GM12878 (cell line): Measurements from ENCODE around the gene DPP6. TPM values are rescaled to one million over a fixed set of nuclear protein-coding genes. Genes with fewer than 3 reads are reported as not detected.

ENCODE experiments used
- ATAC-seq: fragments of 200-7000 bp; cut with Tn5 transposase; 3 replicates; pipeline ENCODE4 v1.9.1; 2020; ENCODE audit warnings: mild to moderate bottlenecking, moderate library complexity
- BruUV-seq: library from RNA; stranded (reverse); fragments of 400-500 nt; replicated peaks from 2 replicates; lab custom pipeline; 2021; lab: Mats Ljungman, UMichigan
- CTCF ChIA-PET: fragments of 300-600 bp; sonication (Branson Sonifier 250); formaldehyde crosslinking; extraction: SDS; loops from one replicate; lab custom pipeline; 2021; ENCODE audit warnings: inconsistent platforms; lab: Yijun Ruan, JAX
- POLR2A ChIA-PET: fragments of 350-600 bp; formaldehyde crosslinking; extraction: SDS; loops from one replicate; lab custom pipeline; 2021; ENCODE audit warnings: inconsistent platforms; lab: Charles Lee
- RAD21 ChIA-PET: fragments of 300-600 bp; sonication (Branson Sonifier 250); formaldehyde crosslinking; loops from one replicate; lab custom pipeline; 2023; ENCODE audit warnings: antibody characterized with exemption; ENCODE audit not compliant: unreplicated experiment; lab: Charles Lee
- SMC1A ChIA-PET: fragments of 300-600 bp; sonication (Branson Sonifier 250); formaldehyde crosslinking; loops from one replicate; lab custom pipeline; 2023; ENCODE audit not compliant: unreplicated experiment, uncharacterized antibody; lab: Charles Lee
- DNase-seq: peaks from one replicate; pipeline ENCODE4 v3.0.0-alpha.2; 2011; ENCODE audit warnings: low read depth, low spot score
- FAIRE-seq: peaks from 3 replicates; lab custom pipeline; 2011; peaks lifted over from hg19 to GRCh38; lab: Jason Lieb, UNC
- H2AFZ ChIP-seq: 2 replicates; pipeline ENCODE4 v1.6.0; 2011; ENCODE audit warnings: low read depth, low read length, control low read depth; ENCODE audit not compliant: control insufficient read depth
- H3K27ac ChIP-seq: 2 replicates; pipeline ENCODE4 v1.5.1; 2011; ENCODE audit warnings: control low read depth; ENCODE audit not compliant: control insufficient read depth, insufficient read depth
- H3K27me3 ChIP-seq, 2 experiments: replicated peaks in 1 of 2; 2 replicates each; pipeline versions ENCODE4 v1.6.0 to v1.6.1; 2011; ENCODE audit warnings: low read length in 1 of 2; ENCODE audit not compliant: control insufficient read depth in 2 of 2, insufficient read depth in 2 of 2
- H3K36me3 ChIP-seq, 2 experiments: 2 replicates each; pipeline ENCODE4 v1.5.1; 2011; ENCODE audit warnings: low read length in 1 of 2; ENCODE audit not compliant: control insufficient read depth in 2 of 2, insufficient read depth in 2 of 2
- H3K4me1 ChIP-seq: 2 replicates; pipeline ENCODE4 v1.6.1; 2011; ENCODE audit warnings: mild to moderate bottlenecking, low read length, moderate library complexity, mixed read lengths; ENCODE audit not compliant: control insufficient read depth, insufficient read depth
- H3K4me2 ChIP-seq: 2 replicates; pipeline ENCODE4 v1.6.0; 2011; ENCODE audit warnings: control low read depth; ENCODE audit not compliant: control insufficient read depth, insufficient read depth
- H3K4me3 ChIP-seq: fragments of 200-600 bp; sonication (generic); 2 replicates; pipeline ENCODE4 v1.5.1; 2016
- H3K79me2 ChIP-seq: 2 replicates; pipeline ENCODE4 v1.6.0; 2011; ENCODE audit warnings: low read length; ENCODE audit not compliant: control insufficient read depth, insufficient read depth
- H3K9ac ChIP-seq: 2 replicates; pipeline ENCODE4 v1.8.0; 2011; ENCODE audit warnings: low read length, control low read depth, mixed read lengths; ENCODE audit not compliant: control insufficient read depth, insufficient read depth
- H3K9me3 ChIP-seq: replicated peaks from 3 replicates; pipeline ENCODE4 v1.5.1; 2011; ENCODE audit warnings: mild to moderate bottlenecking, low read length; ENCODE audit not compliant: control insufficient read depth, insufficient read depth
- H4K20me1 ChIP-seq: 2 replicates; pipeline ENCODE4 v1.6.0; 2011; ENCODE audit not compliant: control insufficient read depth, insufficient read depth
- ASH2L ChIP-seq: fragments of 300-600, 200-600 bp; sonication (generic); IDR thresholded peaks from 2 replicates; pipeline ENCODE4 v1.6.1; 2017; ENCODE audit warnings: low read depth, mild to moderate bottlenecking, borderline replicate concordance
- E2F8 ChIP-seq: fragments of 450-650 bp; IDR thresholded peaks from 2 replicates; pipeline ENCODE4 v1.6.1; 2018; ENCODE audit warnings: mild to moderate bottlenecking, low read depth, moderate library complexity; ENCODE audit not compliant: partially characterized antibody
- EED ChIP-seq: sonication (generic); IDR thresholded peaks from 2 replicates; pipeline ENCODE4 v1.6.1; 2016; ENCODE audit warnings: antibody characterized with exemption, low read depth
- ZBTB33 ChIP-seq: fragments of 450-650 bp; IDR thresholded peaks from 2 replicates; pipeline ENCODE4 v1.6.1; 2017; ENCODE audit warnings: mild to moderate bottlenecking
- ZNF207 ChIP-seq: fragments of 450-650 bp; IDR thresholded peaks from 2 replicates; pipeline ENCODE4 v1.6.1; 2014; ENCODE audit warnings: antibody characterized with exemption, mild to moderate bottlenecking, borderline replicate concordance
- ZNF24 ChIP-seq: fragments of 450-650 bp; IDR thresholded peaks from 2 replicates; pipeline ENCODE4 v1.6.1; 2017; ENCODE audit warnings: antibody characterized with exemption, mild to moderate bottlenecking
- ZNF274 ChIP-seq: IDR thresholded peaks from one replicate; pipeline ENCODE4 v1.8.0; 2011; ENCODE audit not compliant: insufficient read length, insufficient read depth
- ZNF687 ChIP-seq: fragments of 450-650 bp; IDR thresholded peaks from 2 replicates; pipeline ENCODE4 v1.6.1; 2017; ENCODE audit warnings: mild to moderate bottlenecking, moderate library complexity
- ZSCAN29 ChIP-seq: fragments of 450-650 bp; IDR thresholded peaks from 2 replicates; pipeline ENCODE4 v1.6.1; 2017; ENCODE audit warnings: mild to moderate bottlenecking, moderate library complexity
- WGBS: methylation state at CpG from one replicate; pipeline ENCODE4 v1.1.6; 2016; ENCODE audit warnings: low lambda C conversion rate; ENCODE audit not compliant: insufficient replicate concordance, insufficient coverage; ENCODE audit errors: missing lambda C conversion rate; 5-methylcytosine and 5-hydroxymethylcytosine counted together
- in situ Hi-C: fragments of 300-500 bp; cut with MboI; formaldehyde crosslinking; loops from 9 replicates; pipeline ENCODE4 v1.14.3; 2018; ENCODE audit warnings: mixed read lengths
- intact Hi-C: fragments of 100-400 bp; cut with micrococcal nuclease; formaldehyde crosslinking; loops from one replicate; pipeline ENCODE4 v1.14.2; 2022; ENCODE audit not compliant: unreplicated experiment
- polyA plus RNA-seq, 11 experiments: library from polyadenylated mRNA; depleted of rRNA in 4 of 11; unstranded in 6 of 11; stranded (reverse) in 5 of 11; fragments of >200 nt; fragmentation: Nextera tagmentation in 4 of 11; fragmentation: Illumina TruSeq in 1 of 11; extraction: Ambion mirVana in 4 of 11; extraction: Trizol in 1 of 11; gene quantifications; 1 replicate in 1 of 11; 2 replicates in 10 of 11; pipeline versions ENCODE4 v1.2.1 to v1.2.3, GENCODE V29; 2011 to 2016; ENCODE audit warnings: inconsistent platforms in 2 of 11, missing spikeins in 2 of 11, low read depth in 1 of 11
- total RNA-seq, 4 experiments: library from RNA; depleted of rRNA in 3 of 4; stranded (reverse); fragments of >200 nt in 3 of 4; fragmentation: Illumina TruSeq in 1 of 4; extraction: Trizol in 1 of 4; gene quantifications; 2 replicates each; pipeline versions ENCODE4 v1.2.1 to v1.2.3, GENCODE V29; 2013 to 2021

Gene DPP6
- total and polyA plus RNA-seq, 10 of the 15 experiments (the other 5 are each of a cell fraction or from before 2014, with no cell fraction given), result not detected

GRCh38 chr7:154581251-154581890, 529.2 kb downstream of the DPP6 start (continued):
- TF ChIP-seq ZNF687 (no peak), ZNF24 (no peak), EED (no peak), ZBTB33 (no peak)
- TF ChIP-seq, all 136 proteins: peak for 0

- Histone ChIP-seq H2AFZ (no peak overlapping the region), H3K27me3 (no peaks in the 10 kb centered on the region), H3K36me3 (no peaks in the 10 kb centered on the region), H3K9me3 (no peaks in the 10 kb centered on the region), H3K79me2 (no peaks in the 10 kb centered on the region), H3K4me3 (no peak overlapping the region), H3K4me1 (no peaks in the 10 kb centered on the region), H3K27ac (no peak overlapping the region), H4K20me1 (no peaks in the 10 kb centered on the region), H3K4me2 (no peak overlapping the region), H3K9ac (no peak overlapping the region)
- POLR2A ChIA-PET, result no interaction called here
- CTCF ChIA-PET, result no interaction called here
- no peak for FAIRE-seq
- SMC1A ChIA-PET, result no interaction called here
- no peak for ATAC-seq
- intact Hi-C loops (no loop called here), in situ Hi-C loops (no loop called here)
- no TSS peak for BruUV-seq
- WGBS, result 55% methylated on average over 15 of the region's 15 CpGs
- RAD21 ChIA-PET, result no interaction called here
- DNase-seq, result no peak
- TF ChIP-seq ASH2L, result no peak
- no peak for TF ChIP-seq ZNF274
- no peak for TF ChIP-seq ZSCAN29
- no peak for TF ChIP-seq ZNF207
- no peak for TF ChIP-seq E2F8
Measured at GRCh38 chr7:154583454-154583853, 531.3 kb downstream of the DPP6 start.
